VCaP (cell line): ENCODE measurements around the gene MYBPC3.

Experiments
- H3K27ac ChIP-seq: fragments of 450-650 bp; 2 replicates; pipeline ENCODE4 v1.5.1; 2017
- CTCF ChIP-seq: fragments of 450-650 bp; conservative IDR thresholded peaks from 2 replicates; pipeline ENCODE4 v1.5.1; 2017; ENCODE audit warnings: mild to moderate bottlenecking, moderate library complexity

The MYBPC3 gene

GRCh38 chr11:47375020-47375419 lies 22.5 kb upstream of the MYBPC3 start:
- no peak for TF ChIP-seq CTCF
- no peak overlapping the region for H3K27ac ChIP-seq

- TF ChIP-seq CTCF, result no peak
- H3K27ac ChIP-seq, result no peak overlapping the region
These were observed 22.2 kb upstream of the MYBPC3 start for GRCh38 chr11:47374720-47375019.

GRCh38 chr11:47373876-47374719 lies 21.6 kb upstream of the MYBPC3 start:
- peak; percentile 85 for TF ChIP-seq CTCF
- H3K27ac ChIP-seq, result no peak overlapping the region

GRCh38 chr11:47372422-47372821 lies 19.9 kb upstream of the MYBPC3 start:
- TF ChIP-seq CTCF, result no peak
- H3K27ac ChIP-seq, result no peak overlapping the region

- no peak overlapping the region for H3K27ac ChIP-seq
- TF ChIP-seq CTCF, result no peak
These were observed 17.2 kb upstream of the MYBPC3 start for GRCh38 chr11:47369676-47370075.

GRCh38 chr11:47366020-47366490 lies 13.6 kb upstream of the MYBPC3 start:
- no peak for TF ChIP-seq CTCF
- no peak overlapping the region for H3K27ac ChIP-seq

GRCh38 chr11:47361419-47361818 lies 8.9 kb upstream of the MYBPC3 start:
- H3K27ac ChIP-seq, result no peak overlapping the region
- TF ChIP-seq CTCF, result no peak
